Sigmoid colon (tissue), 7 donors: ENCODE results near the gene REPS2. TPM values are rescaled to one million over a fixed set of nuclear protein-coding genes. Genes with fewer than 3 reads are reported as not detected.

Experiments used
- DNase-seq: peaks from one replicate; pipeline ENCODE4 v3.0.0-alpha.2; 2019
- H3K27ac ChIP-seq, 4 donors: fragments of 200-600 bp; sonication (generic); one replicate each; pipeline ENCODE4 v1.5.1; 2016 to 2019; ENCODE audit warnings: mild to moderate bottlenecking in 1 of 4
- H3K27me3 ChIP-seq, 3 donors: fragments of 200-600 bp; sonication (generic); one replicate each; pipeline ENCODE4 v1.5.1; 2019; ENCODE audit warnings: mild to moderate bottlenecking in 1 of 3
- H3K36me3 ChIP-seq, 4 donors: fragments of 200-600 bp; sonication (generic); one replicate each; pipeline ENCODE4 v1.5.1; 2016 to 2019
- H3K4me1 ChIP-seq, 4 donors: fragments of 200-600 bp; sonication (generic); one replicate each; pipeline ENCODE4 v1.5.1; 2017 to 2019
- H3K4me3 ChIP-seq, 4 donors: fragments of 200-600 bp; sonication (generic); one replicate each; pipeline ENCODE4 v1.5.1; 2017 to 2019; ENCODE audit warnings: mild to moderate bottlenecking in 2 of 4, moderate library complexity in 1 of 4
- H3K9me3 ChIP-seq, 4 donors: fragments of 200-600 bp in 3 of 4; sonication (generic) in 3 of 4; one replicate each; pipeline versions ENCODE4 v1.5.1 to v1.6.1; 2013 to 2019
- CTCF ChIP-seq, 4 experiments: fragments of 450-650 bp in 3 of 4; fragments of 200-600 bp in 1 of 4; IDR thresholded peaks; one replicate each; pipeline ENCODE4 v1.5.1; 2016 to 2019; ENCODE audit warnings: antibody characterized with exemption in 4 of 4, mild to moderate bottlenecking in 3 of 4, moderate library complexity in 2 of 4
- EP300 ChIP-seq, 4 donors: sonication (generic); formaldehyde crosslinking; IDR thresholded peaks; one replicate each; pipeline ENCODE4 v1.6.1; 2017; ENCODE audit warnings: antibody characterized with exemption in 4 of 4
- POLR2A ChIP-seq, 2 donors: fragments of 450-650 bp; IDR thresholded peaks; one replicate each; pipeline ENCODE4 v1.6.1; 2016; ENCODE audit warnings: antibody characterized with exemption in 2 of 2, mild to moderate bottlenecking in 2 of 2, moderate library complexity in 2 of 2
- POLR2AphosphoS5 ChIP-seq, 4 donors: sonication (generic); formaldehyde crosslinking; IDR thresholded peaks; one replicate each; pipeline ENCODE4 v1.6.1; 2017; ENCODE audit warnings: antibody characterized with exemption in 4 of 4
- WGBS, 2 donors: extraction: QIAGEN DNeasy Blood & Tissue Kit; methylation state at CpG; one replicate each; pipeline ENCODE4 v1.1.7; 2013; 5-methylcytosine and 5-hydroxymethylcytosine counted together
- intact Hi-C: fragments of 100-400 bp; cut with DNase I; formaldehyde crosslinking; loops from one replicate; pipeline ENCODE4 v1.15.1; 2023
- polyA plus RNA-seq, 3 donors: library from polyadenylated mRNA; stranded (reverse); fragments of 200-250 nt; gene quantifications; one replicate each; pipeline ENCODE4 v1.2.3, GENCODE V29; 2013
- total RNA-seq, 4 donors: library from RNA; depleted of rRNA; stranded (reverse); fragments of >200 nt; gene quantifications; one replicate each; pipeline ENCODE4 v1.1.0, GENCODE V29; 2016
- donor health status: healthy with polysubstance abuse.
- donor health status: Bipolar disorder and iron deficiency.
- donor health status: healthy.

Gene REPS2
- total and polyA plus RNA-seq, 7 donors = 2.4 to 10.9 (median 6.1) TPM

- TF ChIP-seq CTCF (IDR thresholded peaks at IDR 0.05) = no peak
- TF ChIP-seq EP300 (IDR thresholded peaks at IDR 0.05) = no peak
- TF ChIP-seq POLR2AphosphoS5 (IDR thresholded peaks at IDR 0.05) = no peak
- no peak for TF ChIP-seq POLR2A (IDR thresholded peaks at IDR 0.05)
- no peak overlapping the region for H3K27ac ChIP-seq
- no peaks in the 10 kb centered on the region for H3K27me3 ChIP-seq
- no peaks in the 10 kb centered on the region for H3K9me3 ChIP-seq
- H3K36me3 ChIP-seq = no peaks in the 10 kb centered on the region
- no peak overlapping the region for H3K4me3 ChIP-seq
- intact Hi-C loops = no loop called here
- H3K4me1 ChIP-seq = no peaks in the 10 kb centered on the region
- no peak for DNase-seq
Measured at GRCh38 chrX:17095161-17095560, 148.7 kb downstream of the REPS2 start.

- 73 to 89% methylated on average over 1 of the region's 1 CpG for WGBS, 2 donors
- H3K27ac ChIP-seq = no peak overlapping the region
- TF ChIP-seq CTCF (IDR thresholded peaks at IDR 0.05) (no peak), POLR2AphosphoS5 (IDR thresholded peaks at IDR 0.05) (no peak), POLR2A (IDR thresholded peaks at IDR 0.05) (no peak), EP300 (IDR thresholded peaks at IDR 0.05) (no peak)
- H3K27me3 ChIP-seq = no peaks in the 10 kb centered on the region
- no peaks in the 10 kb centered on the region for H3K36me3 ChIP-seq
- no peaks in the 10 kb centered on the region for H3K9me3 ChIP-seq
- no peak for DNase-seq
- no peak overlapping the region for H3K4me3 ChIP-seq
- no peaks in the 10 kb centered on the region for H3K4me1 ChIP-seq
- intact Hi-C loops = no loop called here
Measured at GRCh38 chrX:17098516-17099247, 152.2 kb downstream of the REPS2 start.

GRCh38 chrX:17104433-17104832, 158.0 kb downstream of the REPS2 start:
- Histone ChIP-seq H3K36me3 (no peaks in the 10 kb centered on the region), H3K4me3 (no peak overlapping the region), H3K4me1 (no peaks in the 10 kb centered on the region), H3K27me3 (no peaks in the 10 kb centered on the region), H3K9me3 (no peaks in the 10 kb centered on the region), H3K27ac (no peak overlapping the region)
- intact Hi-C loops = no loop called here
- no peak for TF ChIP-seq POLR2A (IDR thresholded peaks at IDR 0.05)
- no peak for TF ChIP-seq CTCF (IDR thresholded peaks at IDR 0.05)
- no peak for TF ChIP-seq POLR2AphosphoS5 (IDR thresholded peaks at IDR 0.05)
- TF ChIP-seq EP300 (IDR thresholded peaks at IDR 0.05) = no peak
- WGBS, 2 donors = 78 to 83% methylated on average over 4 of the region's 4 CpGs
- no peak for DNase-seq

- intact Hi-C loops = loop anchor here (5.0 to 10.0 kb wide), 3 partner anchors 121 to 566 kb away; partner anchors contain the start of gene NHS
- H3K27me3 ChIP-seq = no peaks in the 10 kb centered on the region
- TF ChIP-seq EP300 (IDR thresholded peaks at IDR 0.05) (no peak), POLR2AphosphoS5 (IDR thresholded peaks at IDR 0.05) (no peak), CTCF (IDR thresholded peaks at IDR 0.05) (no peak)
- H3K4me1 ChIP-seq = no peaks in the 10 kb centered on the region
- no peaks in the 10 kb centered on the region for H3K9me3 ChIP-seq
- H3K27ac ChIP-seq = no peak overlapping the region
- H3K4me3 ChIP-seq = no peak overlapping the region
- WGBS, 2 donors = 61 to 74% methylated on average over 6 of the region's 6 CpGs
- H3K36me3 ChIP-seq = no peaks in the 10 kb centered on the region
- no peak for DNase-seq
Measured at GRCh38 chrX:17120816-17121215, 174.4 kb downstream of the REPS2 start.

- TF ChIP-seq POLR2AphosphoS5 (IDR thresholded peaks at IDR 0.05) = no peak
- TF ChIP-seq CTCF (IDR thresholded peaks at IDR 0.05) = no peak
- TF ChIP-seq EP300 (IDR thresholded peaks at IDR 0.05) = no peak
- no peak for TF ChIP-seq POLR2A (IDR thresholded peaks at IDR 0.05)
- Histone ChIP-seq H3K4me3 (no peak overlapping the region), H3K4me1 (peaks cover 0 to 12% (median 0%) of the 10 kb centered on the region in 4 donors), H3K9me3 (no peaks in the 10 kb centered on the region), H3K27ac (no peak overlapping the region), H3K27me3 (no peaks in the 10 kb centered on the region), H3K36me3 (no peaks in the 10 kb centered on the region)
- intact Hi-C loops = no loop called here
- DNase-seq = no peak
- 93 to 97% methylated on average over 2 of the region's 2 CpGs for WGBS, 2 donors
Measured at GRCh38 chrX:17154001-17154400, 207.5 kb downstream of the REPS2 start.
